Left ventricle myocardium inferior (tissue), 1 donor: ENCODE results near the gene ANTKMT. TPM values are rescaled to one million over a fixed set of nuclear protein-coding genes. Genes with fewer than 3 reads are reported as not detected.
"Not testable (repeated sequence)": the region's sequence is repeated elsewhere in the genome, so short reads cannot be mapped to it uniquely, and the experiment has no call there.

Source experiments
- DNase-seq: peaks from one replicate; pipeline ENCODE4 v3.0.0-alpha.2; 2020
- H3K27ac ChIP-seq: fragments of 200-600 bp; replicated peaks from 2 replicates; pipeline ENCODE4 v1.8.0; 2021
- H3K27me3 ChIP-seq: fragments of 200-600 bp; 2 replicates; pipeline ENCODE4 v1.8.0; 2021; ENCODE audit warnings: low read depth
- H3K36me3 ChIP-seq: fragments of 200-600 bp; 2 replicates; pipeline ENCODE4 v1.8.0; 2021
- H3K4me1 ChIP-seq: fragments of 200-600 bp; 2 replicates; pipeline ENCODE4 v1.8.0; 2021
- H3K4me3 ChIP-seq: fragments of 200-600 bp; 2 replicates; pipeline ENCODE4 v1.8.0; 2021; ENCODE audit warnings: mild to moderate bottlenecking, moderate library complexity
- H3K9me3 ChIP-seq: fragments of 200-600 bp; replicated peaks from 2 replicates; pipeline ENCODE4 v1.8.0; 2021
- CTCF ChIP-seq: fragments of 200-600 bp; IDR thresholded peaks from 2 replicates; pipeline ENCODE4 v1.8.0; 2021; ENCODE audit warnings: antibody characterized with exemption, mild to moderate bottlenecking, borderline replicate concordance
- intact Hi-C: fragments of 100-400 bp; cut with micrococcal nuclease; formaldehyde crosslinking; loops from one replicate; pipeline ENCODE4 v1.11.0; 2022
- total RNA-seq: library from RNA; stranded (reverse); fragmentation: NEBNext Ultra II Directional; extraction: Animal tissue kit (Norgen Biotek cat#: 25700); gene quantifications from one replicate; pipeline ENCODE4 v1.2.1, GENCODE V29; 2021
- donor health status: DM: no; HTN: yes; CAD: no; lungs with severe emphysema.

Gene ANTKMT
- total RNA-seq, 1 donor from 2014 or later: 30.7 TPM

- Histone ChIP-seq H3K27ac (no peak overlapping the region), H3K9me3 (no peaks in the 10 kb centered on the region), H3K27me3 (peaks cover 38% of the 10 kb centered on the region), H3K4me3 (no peak overlapping the region), H3K4me1 (no peaks in the 10 kb centered on the region), H3K36me3 (no peaks in the 10 kb centered on the region)
- intact Hi-C loops: no loop called here
- no peak for DNase-seq
- TF ChIP-seq CTCF: no peak
These were observed 29.5 kb downstream of the ANTKMT start for GRCh38 chr16:750485-750884.

- peaks cover 34% of the 10 kb centered on the region for H3K27me3 ChIP-seq
- H3K4me1 ChIP-seq: no peaks in the 10 kb centered on the region
- intact Hi-C loops: no loop called here
- TF ChIP-seq CTCF: no peak
- no peaks in the 10 kb centered on the region for H3K9me3 ChIP-seq
- no peak for DNase-seq
- no peak overlapping the region for H3K4me3 ChIP-seq
- H3K27ac ChIP-seq: no peak overlapping the region
- no peaks in the 10 kb centered on the region for H3K36me3 ChIP-seq
These were observed 30.4 kb downstream of the ANTKMT start for GRCh38 chr16:751152-752006.

GRCh38 chr16:752007-752312 lies 31.0 kb downstream of the ANTKMT start:
- TF ChIP-seq CTCF: no peak
- no peak overlapping the region for H3K4me3 ChIP-seq
- H3K27ac ChIP-seq: no peak overlapping the region
- no peaks in the 10 kb centered on the region for H3K36me3 ChIP-seq
- no peaks in the 10 kb centered on the region for H3K9me3 ChIP-seq
- H3K4me1 ChIP-seq: no peaks in the 10 kb centered on the region
- DNase-seq: no peak
- intact Hi-C loops: no loop called here
- peaks cover 34% of the 10 kb centered on the region for H3K27me3 ChIP-seq

GRCh38 chr16:754121-754607 lies 33.2 kb downstream of the ANTKMT start:
- H3K27me3 ChIP-seq: peaks cover 34% of the 10 kb centered on the region
- H3K9me3 ChIP-seq, H3K4me3 ChIP-seq, H3K36me3 ChIP-seq, DNase-seq, H3K4me1 ChIP-seq, intact Hi-C loops, H3K27ac ChIP-seq: not testable (repeated sequence)

GRCh38 chr16:754656-755055 lies 33.7 kb downstream of the ANTKMT start:
- no peak for DNase-seq
- H3K27ac ChIP-seq: no peak overlapping the region
- intact Hi-C loops: no loop called here
- H3K36me3 ChIP-seq: no peaks in the 10 kb centered on the region
- no peak for TF ChIP-seq CTCF
- no peaks in the 10 kb centered on the region for H3K9me3 ChIP-seq
- H3K4me1 ChIP-seq: no peaks in the 10 kb centered on the region
- no peak overlapping the region for H3K4me3 ChIP-seq
- H3K27me3 ChIP-seq: peaks cover 34% of the 10 kb centered on the region

GRCh38 chr16:756428-756827 lies 35.5 kb downstream of the ANTKMT start:
- Histone ChIP-seq H3K4me1 (no peaks in the 10 kb centered on the region), H3K4me3 (no peak overlapping the region), H3K9me3 (no peaks in the 10 kb centered on the region), H3K27me3 (peaks cover 44% of the 10 kb centered on the region), H3K36me3 (no peaks in the 10 kb centered on the region), H3K27ac (no peak overlapping the region)
- intact Hi-C loops: no loop called here
- TF ChIP-seq CTCF: no peak
- DNase-seq: no peak
